Endometrial microvascular endothelial cells (primary cell): Measurements from ENCODE around the gene UBA6. TPM values are rescaled to one million over a fixed set of nuclear protein-coding genes. Genes with fewer than 3 reads are reported as not detected.

Source experiments
- total RNA-seq: library from RNA; depleted of rRNA; stranded (reverse); fragments of >200 nt; gene quantifications from one replicate; pipeline ENCODE4 v1.2.3, GENCODE V29; 2015; ENCODE audit errors: inconsistent ontology term

Gene UBA6
- total RNA-seq, 1 donor from 2014 or later: 153 TPM

Other genes with a start within 250 kb of the UBA6 start
- gene CENPC, start 155.7 kb downstream of the UBA6 start, total RNA-seq: 7.2 TPM
- not detected for gene STAP1, start 142.4 kb downstream of the UBA6 start, total RNA-seq
- gene GNRHR, start 53.2 kb upstream of the UBA6 start, total RNA-seq: not detected
- not detected for gene TMPRSS11D, start 182.8 kb upstream of the UBA6 start, total RNA-seq